Stimulated activated CD4-positive, alpha-beta T cell treated with anti-CD3 and anti-CD28 coated beads, TNF-alpha, amount 100 ng/mL, for 1 hour (primary cell): Measurements from ENCODE around the gene MICOS13.
A peak's percentile ranks its signal among the peaks of the same experiment; 100 is the strongest.

Experiments used
- DNase-seq, 3 donors: peaks; one replicate each; pipeline ENCODE4 v3.0.0-alpha.2; 2020; ENCODE audit warnings: low read depth in 3 of 3, low spot score in 1 of 3

The MICOS13 gene

DNA sequence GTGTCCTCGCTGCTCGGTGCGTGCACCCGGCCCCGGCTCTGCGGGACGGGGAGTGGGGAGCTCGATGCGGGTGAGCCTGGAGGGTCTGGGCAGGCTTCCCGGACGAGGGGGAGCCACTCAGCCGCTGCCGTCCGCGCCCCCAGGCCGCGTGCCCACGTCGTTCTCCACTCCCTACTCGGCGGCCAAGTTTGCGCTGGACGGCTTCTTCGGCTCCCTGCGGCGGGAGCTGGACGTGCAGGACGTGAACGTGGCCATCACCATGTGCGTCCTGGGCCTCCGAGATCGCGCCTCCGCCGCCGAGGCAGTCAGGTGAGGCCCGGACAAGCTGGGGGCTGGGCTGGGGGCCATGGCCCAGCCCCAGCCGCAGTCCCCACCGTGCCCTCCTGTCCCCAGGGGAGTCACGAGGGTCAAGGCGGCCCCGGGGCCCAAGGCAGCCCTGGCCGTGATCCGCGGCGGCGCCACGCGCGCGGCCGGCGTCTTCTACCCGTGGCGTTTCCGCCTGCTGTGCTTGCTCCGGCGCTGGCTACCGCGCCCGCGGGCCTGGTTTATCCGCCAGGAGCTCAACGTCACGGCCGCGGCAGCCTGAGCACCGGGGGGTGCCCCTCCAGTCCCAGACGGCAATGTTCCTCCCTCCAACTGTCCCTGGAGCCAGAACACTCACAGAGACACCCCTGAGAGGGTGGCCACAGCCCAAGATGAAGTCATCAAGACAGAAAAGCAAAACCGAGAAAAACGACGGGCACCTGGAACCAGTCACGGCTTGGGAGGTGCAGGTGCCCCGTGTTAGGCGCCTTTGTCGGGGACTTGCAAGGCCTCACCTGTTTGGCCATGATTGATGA lies 7.3 kb upstream of the MICOS13 start:
- DNase-seq, result no peak

GRCh38 chr19:5686647-5687359 lies 6.5 kb upstream of the MICOS13 start:
- peak; percentile 80 to 100 (median 82) for DNase-seq

DNA sequence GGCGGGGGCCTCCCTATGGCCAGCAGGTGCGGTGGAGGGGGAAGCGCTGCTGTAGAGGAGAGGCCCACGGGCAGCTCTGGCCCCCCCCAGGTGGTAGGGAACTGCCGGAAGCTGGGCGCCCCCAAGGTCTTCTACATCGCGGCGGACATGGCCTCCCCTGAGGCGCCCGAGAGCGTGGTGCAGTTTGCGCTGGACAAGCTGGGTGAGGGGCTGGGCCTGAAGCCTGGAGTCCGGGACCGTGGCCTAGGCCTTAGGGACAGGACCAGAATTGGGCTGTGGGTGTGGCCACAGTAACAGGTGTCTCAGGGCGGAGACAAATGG lies 6.0 kb upstream of the MICOS13 start:
- DNase-seq, result no peak

DNA sequence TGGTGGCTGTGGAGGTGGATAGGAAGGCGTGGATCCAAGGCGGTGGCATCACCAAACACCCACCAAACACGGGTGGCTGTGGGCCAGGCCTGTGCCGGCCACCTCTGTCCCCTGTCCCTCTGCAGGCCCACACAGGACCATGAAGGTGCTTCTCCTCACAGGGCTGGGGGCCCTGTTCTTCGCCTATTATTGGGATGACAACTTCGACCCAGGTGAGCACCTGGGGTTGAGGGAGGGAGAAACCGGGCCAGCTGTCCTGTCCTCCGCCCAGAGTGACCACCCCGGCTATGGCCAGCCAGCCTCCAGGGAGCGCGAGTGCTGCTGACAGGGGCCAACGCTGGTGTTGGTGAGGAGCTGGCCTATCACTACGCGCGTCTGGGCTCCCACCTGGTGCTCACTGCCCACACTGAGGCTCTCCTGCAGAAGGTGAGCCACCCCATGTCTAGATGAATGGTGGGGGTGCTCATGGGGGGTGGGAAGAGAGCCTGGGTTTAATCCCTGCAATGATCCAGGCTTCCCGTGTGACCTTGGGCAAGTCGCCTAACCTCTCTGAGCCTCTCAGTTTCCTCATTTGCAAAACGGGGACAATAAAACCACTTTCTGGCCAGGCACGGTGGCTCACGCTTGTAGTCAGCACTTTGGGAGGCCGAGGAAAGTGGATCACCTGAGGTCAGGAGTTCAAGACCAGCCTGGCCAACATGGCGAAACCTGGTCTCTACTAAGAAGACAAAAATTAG lies 4.5 kb upstream of the MICOS13 start:
- no peak for DNase-seq

- no peak for DNase-seq
These were observed 3.0 kb upstream of the MICOS13 start for GRCh38 chr19:5683177-5683886.

DNA sequence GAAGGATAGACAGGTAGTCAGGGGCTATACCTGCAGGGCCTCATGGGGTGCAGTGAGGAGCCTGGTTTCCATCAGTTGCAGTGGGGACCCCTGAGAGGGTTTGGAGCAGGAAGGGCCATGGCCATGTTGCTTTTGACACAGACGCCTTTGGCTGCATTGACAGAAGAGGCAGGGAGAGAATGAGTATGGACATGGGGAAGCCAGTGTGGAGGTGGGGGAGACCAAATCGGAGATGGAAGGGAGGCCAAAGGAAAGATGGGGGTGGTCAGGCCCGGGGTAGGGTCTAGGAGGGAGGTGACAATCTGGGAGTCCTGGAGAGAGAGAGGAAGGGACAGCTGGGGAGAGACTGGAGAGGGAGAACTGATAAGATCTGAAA lies 1.8 kb upstream of the MICOS13 start:
- DNase-seq, result no peak

DNA sequence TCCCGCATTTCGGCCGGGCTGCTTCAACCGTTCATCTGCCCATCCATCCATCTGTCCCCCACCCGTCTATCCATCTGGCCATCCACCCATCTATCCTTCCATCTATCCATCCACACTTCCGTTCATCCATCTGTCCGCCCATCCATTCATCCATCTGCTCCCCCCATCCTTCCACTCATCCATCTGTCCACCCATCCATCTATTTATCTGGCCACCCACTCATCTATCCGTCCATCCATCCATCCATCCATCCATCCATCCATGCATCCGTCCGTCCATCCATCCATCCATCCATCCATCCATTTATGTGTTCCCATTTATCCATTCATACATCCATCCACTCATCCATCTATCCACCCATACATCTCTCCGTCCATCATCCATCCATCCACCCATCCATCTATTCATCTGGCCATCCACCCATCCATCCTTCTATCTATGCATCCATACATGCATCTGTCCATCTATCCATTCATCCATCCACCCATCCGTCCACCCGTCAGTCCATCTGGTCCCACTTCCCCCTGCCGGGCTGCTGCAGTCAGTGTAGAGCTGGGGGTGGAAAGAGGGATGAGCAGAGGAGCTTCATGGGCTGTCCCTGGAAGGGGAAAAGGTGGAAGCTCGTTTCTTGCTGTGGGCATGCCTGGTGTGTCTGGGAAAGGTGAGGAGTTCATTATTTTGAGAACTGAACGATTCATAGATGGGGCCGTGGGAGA lies 1.2 kb upstream of the MICOS13 start:
- no peak for DNase-seq

DNA sequence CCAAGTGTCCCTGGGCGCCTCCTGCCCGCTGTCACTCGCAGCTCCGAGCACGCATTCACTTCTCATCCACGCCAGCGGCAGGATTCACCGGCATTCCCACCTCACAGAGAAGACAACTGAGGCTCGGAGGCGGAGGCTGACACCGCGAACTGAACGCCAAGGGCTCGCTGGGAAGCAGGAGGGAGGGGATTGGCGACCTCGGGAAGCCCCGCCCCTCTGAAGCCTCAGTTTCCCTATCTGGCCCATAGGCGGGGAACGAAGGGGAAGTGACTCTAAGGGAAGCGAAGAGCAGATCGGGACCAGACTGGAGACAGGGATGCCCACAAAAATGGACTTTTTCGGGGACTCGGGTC lies 256 bp downstream of the MICOS13 start:
- DNase-seq, result no peak

- no peak for DNase-seq
These were observed 830 bp downstream of the MICOS13 start for GRCh38 chr19:5679289-5680083.

GRCh38 chr19:5678071-5678718 lies 2.1 kb downstream of the MICOS13 start:
- DNase-seq, result no peak

DNA sequence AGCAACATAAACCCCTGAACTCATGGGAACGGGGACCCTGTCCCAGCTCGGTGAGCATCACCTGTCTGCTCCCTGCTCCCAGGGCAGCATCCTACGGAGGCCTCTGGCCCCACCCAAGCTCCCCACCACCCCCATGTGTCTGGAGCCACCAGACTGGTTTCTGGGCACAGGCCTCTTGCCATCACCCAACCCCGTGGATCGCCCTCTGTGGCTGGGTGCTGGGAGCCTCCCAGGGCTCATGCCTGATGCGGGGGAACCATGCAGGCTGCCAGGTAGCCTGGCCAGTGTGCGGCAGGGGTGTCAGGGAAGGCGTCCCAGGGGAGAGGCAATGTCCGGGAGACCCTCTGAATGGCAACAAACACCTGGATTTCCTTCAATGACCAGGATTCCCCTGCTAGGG lies 2.7 kb downstream of the MICOS13 start:
- DNase-seq, result no peak

DNA sequence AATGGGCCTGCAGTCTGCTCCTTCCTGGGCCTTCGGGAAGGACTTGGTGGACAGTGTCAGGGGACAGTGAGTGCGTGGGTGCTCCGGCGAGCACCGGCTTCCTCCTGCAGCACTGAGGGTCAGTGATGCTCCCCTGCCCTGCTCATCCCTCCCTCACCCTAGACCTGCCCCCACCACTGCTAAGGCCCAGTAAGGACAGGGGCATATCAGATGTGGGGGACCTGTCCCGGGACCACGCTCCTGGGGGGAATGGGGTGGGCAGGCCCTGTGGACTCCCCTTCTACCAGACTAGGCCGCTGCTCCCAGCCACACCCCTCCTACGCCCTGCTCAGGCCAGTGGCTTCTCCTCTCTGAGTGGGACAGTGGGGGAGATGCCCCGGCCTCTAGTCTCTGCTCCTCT lies 3.2 kb downstream of the MICOS13 start:
- no peak for DNase-seq

DNA sequence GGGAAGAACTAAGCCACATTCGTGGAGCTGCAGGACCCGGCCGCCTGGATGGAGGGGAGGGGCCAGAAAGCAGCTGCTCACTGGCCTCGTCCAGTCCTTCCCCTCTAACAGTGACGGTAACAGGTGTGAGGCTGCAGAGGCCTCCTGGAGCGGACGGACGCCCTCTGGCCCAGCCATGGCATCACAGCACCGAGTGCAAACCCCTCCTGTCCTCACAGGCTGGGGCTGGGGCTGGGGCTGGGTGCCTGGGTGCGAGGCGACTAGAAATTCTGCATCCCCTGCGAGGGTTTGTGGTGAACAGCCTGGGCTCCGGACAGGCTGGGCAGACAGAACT lies 3.6 kb downstream of the MICOS13 start:
- no peak for DNase-seq

DNA sequence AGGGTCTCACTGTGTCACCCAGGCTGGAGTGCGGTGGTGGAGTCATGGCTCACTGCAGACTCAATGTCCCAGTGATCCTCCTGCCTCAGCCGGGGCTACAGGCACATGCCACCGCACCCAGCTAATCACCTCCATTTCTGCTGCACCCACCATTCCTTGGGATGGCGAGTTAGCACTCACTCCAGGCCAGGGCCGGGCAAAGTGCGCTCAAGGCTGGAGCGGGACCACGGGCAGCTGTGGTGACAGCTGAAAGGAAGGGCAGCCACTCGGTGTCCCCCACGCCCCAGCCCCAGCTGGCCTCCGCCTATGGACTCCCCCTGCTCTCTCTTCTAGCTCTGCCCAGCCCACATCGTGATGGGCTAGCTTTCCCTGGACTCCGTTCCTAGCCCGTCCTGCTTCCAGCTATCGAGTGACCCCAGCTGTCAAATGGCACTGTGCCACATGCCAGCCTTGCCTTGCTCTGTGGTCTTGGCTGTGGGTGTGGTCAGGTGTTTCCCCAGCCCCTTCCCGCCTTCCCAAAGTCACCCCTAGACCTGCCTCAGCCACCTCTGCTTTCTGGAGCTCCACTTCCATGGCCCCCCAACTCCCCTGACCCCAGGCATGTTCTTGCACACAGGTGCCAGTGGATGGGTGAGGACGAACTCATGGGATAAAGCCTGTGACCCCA lies 4.1 kb downstream of the MICOS13 start:
- no peak for DNase-seq

GRCh38 chr19:5674714-5675113 lies 5.6 kb downstream of the MICOS13 start:
- no peak for DNase-seq

- no peak for DNase-seq
These were observed 6.6 kb downstream of the MICOS13 start for GRCh38 chr19:5673752-5674151.

DNA sequence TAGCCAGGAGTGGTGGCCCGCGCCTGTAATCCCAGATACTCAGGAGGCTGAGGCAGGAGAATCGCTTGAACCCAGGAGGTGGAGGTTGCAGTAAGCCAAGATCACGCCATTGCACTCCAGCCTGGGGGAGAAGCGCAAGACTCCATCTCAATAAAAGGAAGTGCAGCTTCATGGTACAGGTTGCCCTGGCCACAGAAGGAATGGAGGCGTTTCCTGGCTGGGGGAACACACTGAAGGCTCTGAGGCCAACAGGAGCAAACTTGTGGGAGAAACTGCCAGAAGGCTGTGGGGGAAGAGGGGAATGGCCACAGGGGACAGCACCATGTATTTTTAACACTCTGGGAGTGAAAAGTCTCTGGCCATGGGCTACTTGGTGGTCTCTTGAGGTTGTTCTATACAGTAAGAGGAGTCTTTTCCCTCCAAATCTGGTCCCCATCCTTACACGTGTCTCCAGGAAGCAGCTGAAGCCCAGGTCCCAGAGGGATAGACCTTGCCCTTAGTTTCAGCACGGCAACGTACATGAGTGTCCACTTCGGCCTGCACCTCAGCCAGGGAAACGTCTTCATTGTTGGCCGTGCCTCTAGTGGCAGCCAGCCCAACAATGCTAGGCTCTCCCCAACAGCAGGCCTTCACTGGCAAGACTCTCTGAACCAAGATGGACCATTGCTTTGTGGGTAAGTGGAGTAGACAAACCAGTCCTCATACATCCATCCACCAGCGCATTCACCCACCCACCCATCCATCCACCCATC lies 7.4 kb downstream of the MICOS13 start:
- DNase-seq, result no peak

GRCh38 chr19:5671600-5671999 lies 8.7 kb downstream of the MICOS13 start:
- no peak for DNase-seq

GRCh38 chr19:5669212-5669611 lies 11.1 kb downstream of the MICOS13 start:
- DNase-seq, result no peak
